Left ventricle myocardium superior (tissue), 1 donor: ENCODE results near the gene ZFAND4. TPM values are rescaled to one million over a fixed set of nuclear protein-coding genes. Genes with fewer than 3 reads are reported as not detected.
"Not testable (repeated sequence)": the region's sequence is repeated elsewhere in the genome, so short reads cannot be mapped to it uniquely, and the experiment has no call there.

Experiments used
- ATAC-seq: fragments of 200-7000 bp; cut with Tn5 transposase; one replicate; pipeline ENCODE4 v1.9.1; 2020; ENCODE audit warnings: mild to moderate bottlenecking, moderate library complexity
- DNase-seq: peaks from one replicate; pipeline ENCODE4 v3.0.0-alpha.2; 2020
- intact Hi-C: fragments of 100-400 bp; cut with micrococcal nuclease; formaldehyde crosslinking; loops from one replicate; pipeline ENCODE4 v1.11.0; 2022
- total RNA-seq: library from RNA; stranded (reverse); fragmentation: NEBNext Ultra II Directional; extraction: Animal tissue kit (Norgen Biotek cat#: 25700); gene quantifications from one replicate; pipeline ENCODE4 v1.2.1, GENCODE V29; 2021
- donor health status: DM: no; HTN: yes; CAD: no; lungs with severe emphysema.

The ZFAND4 gene
- total RNA-seq, 1 donor from 2014 or later = 12.4 TPM

GRCh38 chr10:45646384-45647050 is 26.1 kb downstream of the ZFAND4 start:
- DNase-seq = no peak
- intact Hi-C loops = no loop called here
- peak; percentile 69 for ATAC-seq

- intact Hi-C loops = no loop called here
- DNase-seq (no peak), ATAC-seq (no peak)
Measured at GRCh38 chr10:45644527-45644926, 28.0 kb downstream of the ZFAND4 start.

- ATAC-seq (no peak), DNase-seq (no peak)
- intact Hi-C loops = no loop called here
Measured at GRCh38 chr10:45640941-45641340, 31.6 kb downstream of the ZFAND4 start.

- intact Hi-C loops = no loop called here
- DNase-seq (no peak), ATAC-seq (no peak)
Measured at GRCh38 chr10:45640049-45640448, 32.5 kb downstream of the ZFAND4 start.

GRCh38 chr10:45627412-45628048 is 45.0 kb downstream of the ZFAND4 start:
- peak; percentile 53 for DNase-seq

GRCh38 chr10:45625879-45626278 is 46.7 kb downstream of the ZFAND4 start:
- DNase-seq = no peak
- peak; percentile 62 for ATAC-seq
- intact Hi-C loops = no loop called here

More at GRCh38 chr10:45627412-45628048, 45.0 kb downstream of the ZFAND4 start:
- ATAC-seq = peak; percentile 95
- intact Hi-C loops = no loop called here

- DNase-seq = no peak
- peak; percentile 30 for ATAC-seq
- intact Hi-C loops = no loop called here
Measured at GRCh38 chr10:45624724-45625123, 47.8 kb downstream of the ZFAND4 start.

GRCh38 chr10:45614869-45615268 is 57.7 kb downstream of the ZFAND4 start:
- intact Hi-C loops = no loop called here
- no peak for DNase-seq
- ATAC-seq = no peak

- ATAC-seq = no peak
- intact Hi-C loops = no loop called here
- DNase-seq = no peak
Measured at GRCh38 chr10:45612741-45613140, 59.8 kb downstream of the ZFAND4 start.

- intact Hi-C loops = no loop called here
- no peak for DNase-seq
- no peak for ATAC-seq
Measured at GRCh38 chr10:45608052-45608451, 64.5 kb downstream of the ZFAND4 start.

- no peak for DNase-seq
- intact Hi-C loops = no loop called here
- ATAC-seq = no peak
Measured at GRCh38 chr10:45607276-45607675, 65.3 kb downstream of the ZFAND4 start.

GRCh38 chr10:45602836-45603235 is 69.7 kb downstream of the ZFAND4 start:
- intact Hi-C loops = no loop called here
- DNase-seq (no peak), ATAC-seq (no peak)

- ATAC-seq (no peak), DNase-seq (no peak)
- intact Hi-C loops = no loop called here
Measured at GRCh38 chr10:45602082-45602730, 70.4 kb downstream of the ZFAND4 start.

- intact Hi-C loops, DNase-seq, ATAC-seq: not testable (repeated sequence)
Measured at GRCh38 chr10:45601254-45601930, 71.2 kb downstream of the ZFAND4 start.

GRCh38 chr10:45600337-45601253 is 72.0 kb downstream of the ZFAND4 start:
- DNase-seq, ATAC-seq, intact Hi-C loops: not testable (repeated sequence)

GRCh38 chr10:45599646-45600045 is 72.9 kb downstream of the ZFAND4 start:
- DNase-seq (no peak), ATAC-seq (no peak)
- intact Hi-C loops = no loop called here

- DNase-seq (no peak), ATAC-seq (no peak)
- intact Hi-C loops = no loop called here
Measured at GRCh38 chr10:45599021-45599603, 73.5 kb downstream of the ZFAND4 start.

GRCh38 chr10:45596526-45596925 is 76.0 kb downstream of the ZFAND4 start:
- ATAC-seq = no peak
- no peak for DNase-seq
- intact Hi-C loops = no loop called here
